ENCODE data around the gene WDR89.

GRCh38 chr14:63564318-63564717 lies 77.4 kb downstream of the WDR89 start:
- TF ChIP-seq CTCF (IDR thresholded peaks at IDR 0.05; ENCODE audit: insufficient read depth, low read length) (no peak), POLR2AphosphoS5 (IDR thresholded peaks at IDR 0.05; ENCODE audit: low read depth) (no peak), GABPA (IDR thresholded peaks at IDR 0.05; ENCODE audit: low read depth) (no peak), SPI1 (IDR thresholded peaks at IDR 0.05; ENCODE audit: borderline replicate concordance, low read depth) (no peak)
- TF ChIP-seq, protein P1, sequence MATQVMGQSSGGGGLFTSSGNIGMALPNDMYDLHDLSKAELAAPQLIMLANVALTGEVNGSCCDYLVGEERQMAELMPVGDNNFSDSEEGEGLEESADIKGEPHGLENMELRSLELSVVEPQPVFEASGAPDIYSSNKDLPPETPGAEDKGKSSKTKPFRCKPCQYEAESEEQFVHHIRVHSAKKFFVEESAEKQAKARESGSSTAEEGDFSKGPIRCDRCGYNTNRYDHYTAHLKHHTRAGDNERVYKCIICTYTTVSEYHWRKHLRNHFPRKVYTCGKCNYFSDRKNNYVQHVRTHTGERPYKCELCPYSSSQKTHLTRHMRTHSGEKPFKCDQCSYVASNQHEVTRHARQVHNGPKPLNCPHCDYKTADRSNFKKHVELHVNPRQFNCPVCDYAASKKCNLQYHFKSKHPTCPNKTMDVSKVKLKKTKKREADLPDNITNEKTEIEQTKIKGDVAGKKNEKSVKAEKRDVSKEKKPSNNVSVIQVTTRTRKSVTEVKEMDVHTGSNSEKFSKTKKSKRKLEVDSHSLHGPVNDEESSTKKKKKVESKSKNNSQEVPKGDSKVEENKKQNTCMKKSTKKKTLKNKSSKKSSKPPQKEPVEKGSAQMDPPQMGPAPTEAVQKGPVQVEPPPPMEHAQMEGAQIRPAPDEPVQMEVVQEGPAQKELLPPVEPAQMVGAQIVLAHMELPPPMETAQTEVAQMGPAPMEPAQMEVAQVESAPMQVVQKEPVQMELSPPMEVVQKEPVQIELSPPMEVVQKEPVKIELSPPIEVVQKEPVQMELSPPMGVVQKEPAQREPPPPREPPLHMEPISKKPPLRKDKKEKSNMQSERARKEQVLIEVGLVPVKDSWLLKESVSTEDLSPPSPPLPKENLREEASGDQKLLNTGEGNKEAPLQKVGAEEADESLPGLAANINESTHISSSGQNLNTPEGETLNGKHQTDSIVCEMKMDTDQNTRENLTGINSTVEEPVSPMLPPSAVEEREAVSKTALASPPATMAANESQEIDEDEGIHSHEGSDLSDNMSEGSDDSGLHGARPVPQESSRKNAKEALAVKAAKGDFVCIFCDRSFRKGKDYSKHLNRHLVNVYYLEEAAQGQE (IDR thresholded peaks at IDR 0.05; ENCODE audit: insufficient replicate concordance, low read depth): no peak
